OCI-LY7 (cell line): Measurements from ENCODE around the gene PEX5L. TPM values are rescaled to one million over a fixed set of nuclear protein-coding genes. Genes with fewer than 3 reads are reported as not detected.

Experiments
- BruUV-seq: library from RNA; stranded (reverse); fragments of 400-500 nt; replicated peaks from 2 replicates; lab custom pipeline; 2021; lab: Mats Ljungman, UMichigan
- CTCF ChIA-PET: fragments of 300-600 bp; sonication (Branson Sonifier 250); formaldehyde crosslinking; loops from one replicate; lab custom pipeline; 2022; ENCODE audit warnings: antibody characterized with exemption; ENCODE audit not compliant: unreplicated experiment; lab: Charles Lee
- POLR2A ChIA-PET: fragments of 300-600 bp; sonication (Branson Sonifier 250); formaldehyde crosslinking; loops from one replicate; lab custom pipeline; 2022; ENCODE audit warnings: antibody characterized with exemption; lab: Charles Lee
- DNase-seq: peaks from one replicate; pipeline ENCODE4 v3.0.0-alpha.2; 2015; ENCODE audit warnings: low spot score
- H2AFZ ChIP-seq: fragments of 200-600 bp; sonication (generic), shearing (Covaris generic); 2 replicates; pipeline ENCODE4 v1.6.1; 2014; ENCODE audit warnings: mild to moderate bottlenecking, antibody characterized with exemption, low read length, moderate library complexity
- H3K27ac ChIP-seq: fragments of 200-600 bp; sonication (generic); 2 replicates; pipeline ENCODE4 v1.5.1; 2014; ENCODE audit warnings: mixed run types, low read depth, mild to moderate bottlenecking, moderate library complexity, low read length, inconsistent platforms; ENCODE audit not compliant: poor library complexity, severe bottlenecking
- H3K36me3 ChIP-seq: fragments of 200-600 bp; sonication (generic); 2 replicates; pipeline ENCODE4 v1.6.1; 2014; ENCODE audit warnings: mild to moderate bottlenecking, antibody characterized with exemption, low read length, moderate library complexity, mixed read lengths; ENCODE audit not compliant: insufficient read depth
- H3K4me1 ChIP-seq: fragments of 200-600 bp; sonication (generic); 2 replicates; pipeline ENCODE4 v1.5.1; 2014; ENCODE audit warnings: mild to moderate bottlenecking, low read length; ENCODE audit not compliant: insufficient read depth, poor library complexity, severe bottlenecking
- H3K4me2 ChIP-seq: fragments of 200-600 bp; sonication (generic); 2 replicates; pipeline ENCODE4 v1.6.1; 2014; ENCODE audit warnings: mild to moderate bottlenecking, low read length
- H3K4me3 ChIP-seq: fragments of 200-600 bp; sonication (generic); 2 replicates; pipeline ENCODE4 v1.5.1; 2014; ENCODE audit warnings: mild to moderate bottlenecking, low read depth, low read length; ENCODE audit not compliant: poor library complexity, severe bottlenecking
- H3K79me2 ChIP-seq: fragments of 200-600 bp; sonication (generic); 2 replicates; pipeline ENCODE4 v1.6.1; 2016; ENCODE audit warnings: low read depth, mild to moderate bottlenecking, low read length, moderate library complexity, mixed read lengths; ENCODE audit not compliant: insufficient read depth
- H3K9me2 ChIP-seq: fragments of 200-600 bp; sonication (generic); 2 replicates; pipeline ENCODE4 v1.6.1; 2016; ENCODE audit warnings: mild to moderate bottlenecking, low read length, mixed read lengths; ENCODE audit not compliant: insufficient read depth
- H3K9me3 ChIP-seq: fragments of 200-600 bp; sonication (generic); 2 replicates; pipeline ENCODE4 v1.6.1; 2014; ENCODE audit warnings: mild to moderate bottlenecking, mixed run types, low read length, mixed read lengths
- H4K20me1 ChIP-seq: fragments of 200-600 bp; sonication (generic); 2 replicates; pipeline ENCODE4 v1.6.1; 2014; ENCODE audit warnings: mild to moderate bottlenecking, antibody characterized with exemption, low read length, moderate library complexity, mixed read lengths; ENCODE audit not compliant: insufficient read depth
- CTCF ChIP-seq: fragments of 200-600 bp; sonication (generic); conservative IDR thresholded peaks from 2 replicates; pipeline ENCODE4 v1.5.1; 2014; ENCODE audit warnings: mild to moderate bottlenecking, antibody characterized with exemption, low read length, moderate library complexity, mixed read lengths
- EZH2phosphoT487 ChIP-seq: fragments of 200-600 bp; sonication (generic); IDR thresholded peaks from 2 replicates; pipeline ENCODE4 v1.6.1; 2018; ENCODE audit warnings: low read depth, borderline replicate concordance, mild to moderate bottlenecking, mixed run types, antibody characterized with exemption, low read length, moderate library complexity, mixed read lengths
- intact Hi-C: fragments of 100-400 bp; cut with micrococcal nuclease; formaldehyde crosslinking; loops from one replicate; pipeline ENCODE4 v1.10.0; 2022; ENCODE audit not compliant: unreplicated experiment
- total RNA-seq, 2 experiments: library from RNA; depleted of rRNA in 1 of 2; stranded (reverse); fragments of >200 nt in 1 of 2; shearing (Covaris generic) in 1 of 2; gene quantifications; 2 replicates each; pipeline ENCODE4 v1.2.3, GENCODE V29; 2014 to 2022

Gene PEX5L
- total RNA-seq, 2 experiments from 2014 or later: not detected

GRCh38 chr3:180049391-180049790 lies 12.7 kb upstream of the PEX5L start:
- H3K4me2 ChIP-seq: no peak overlapping the region
- no peak for DNase-seq
- H3K36me3 ChIP-seq: no peaks in the 10 kb centered on the region
- CTCF ChIA-PET: no interaction called here
- H3K4me3 ChIP-seq: no peak overlapping the region
- intact Hi-C loops: no loop called here
- H3K27ac ChIP-seq: no peak overlapping the region
- no peak overlapping the region for H2AFZ ChIP-seq
- H4K20me1 ChIP-seq: no peaks in the 10 kb centered on the region
- POLR2A ChIA-PET: interaction anchor here (0.7 to 1.0 kb wide), 2 partner anchors 18 to 973 kb away, joined by 3 to 5 read pairs; no protein-coding TSS in a partner anchor
- H3K9me3 ChIP-seq: no peaks in the 10 kb centered on the region
- TF ChIP-seq EZH2phosphoT487: no peak
- no peak for TF ChIP-seq CTCF
- no peaks in the 10 kb centered on the region for H3K9me2 ChIP-seq
- H3K79me2 ChIP-seq: no peaks in the 10 kb centered on the region
- BruUV-seq: no TSS peak
- H3K4me1 ChIP-seq: no peaks in the 10 kb centered on the region

GRCh38 chr3:180048840-180049239 lies 12.1 kb upstream of the PEX5L start:
- no peaks in the 10 kb centered on the region for H3K4me1 ChIP-seq
- H3K27ac ChIP-seq: no peak overlapping the region
- H3K9me3 ChIP-seq: no peaks in the 10 kb centered on the region
- CTCF ChIA-PET: no interaction called here
- H3K79me2 ChIP-seq: no peaks in the 10 kb centered on the region
- no peak overlapping the region for H3K4me2 ChIP-seq
- no peak overlapping the region for H2AFZ ChIP-seq
- H3K9me2 ChIP-seq: no peaks in the 10 kb centered on the region
- no peaks in the 10 kb centered on the region for H3K36me3 ChIP-seq
- POLR2A ChIA-PET: interaction anchor here (0.6 to 1.2 kb wide), 3 partner anchors 42 to 269 kb away, joined by 3 read pairs; no protein-coding TSS in a partner anchor
- H4K20me1 ChIP-seq: no peaks in the 10 kb centered on the region
- no TSS peak for BruUV-seq
- intact Hi-C loops: no loop called here
- no peak overlapping the region for H3K4me3 ChIP-seq
- no peak for DNase-seq
- TF ChIP-seq EZH2phosphoT487: no peak
- no peak for TF ChIP-seq CTCF

DNA sequence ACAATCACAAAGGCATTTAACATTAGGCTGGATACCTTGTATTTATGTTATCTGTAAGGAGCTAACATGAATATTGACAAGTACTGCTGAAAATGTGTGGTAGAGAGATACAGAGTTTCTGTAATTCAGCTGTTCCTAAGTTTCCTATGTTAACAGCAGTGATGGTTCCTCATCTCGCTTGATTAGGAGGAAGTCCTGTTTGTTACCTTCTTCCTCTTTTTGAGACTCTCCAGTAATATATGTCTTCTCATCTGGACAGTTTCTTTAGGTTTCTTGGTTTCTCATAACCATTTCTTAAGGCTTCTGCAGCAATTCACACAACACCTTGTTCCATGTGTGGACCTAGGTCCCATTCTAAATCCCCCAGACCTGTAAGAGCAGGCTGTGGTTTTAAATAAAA lies 11.4 kb upstream of the PEX5L start:
- DNase-seq: peak; percentile 42
- TF ChIP-seq CTCF (no peak), EZH2phosphoT487 (no peak)
- Histone ChIP-seq H3K79me2 (no peaks in the 10 kb centered on the region), H4K20me1 (no peaks in the 10 kb centered on the region), H3K36me3 (no peaks in the 10 kb centered on the region), H2AFZ (no peak overlapping the region), H3K9me3 (no peaks in the 10 kb centered on the region), H3K9me2 (no peaks in the 10 kb centered on the region), H3K27ac (no peak overlapping the region), H3K4me2 (no peak overlapping the region), H3K4me3 (no peak overlapping the region), H3K4me1 (no peaks in the 10 kb centered on the region)
- intact Hi-C loops: no loop called here
- ChIA-PET CTCF (no interaction called here), POLR2A (interaction anchor here (0.6 to 1.2 kb wide), 4 partner anchors 41 to 269 kb away, joined by 3 read pairs; no protein-coding TSS in a partner anchor)
- no TSS peak for BruUV-seq
